Fibroblast of villous mesenchyme (primary cell): Measurements from ENCODE around the gene NNMT. TPM values are rescaled to one million over a fixed set of nuclear protein-coding genes. Genes with fewer than 3 reads are reported as not detected.

Experiments
- DNase-seq: peaks from one replicate; pipeline ENCODE4 v3.0.0-alpha.2; 2010; ENCODE audit warnings: low read depth
- H3K4me3 ChIP-seq: 2 replicates; pipeline ENCODE4 v1.5.1; 2011; ENCODE audit warnings: low read depth, mild to moderate bottlenecking, low read length
- total RNA-seq: library from RNA; depleted of rRNA; stranded (reverse); fragments of >200 nt; gene quantifications from 2 replicates; pipeline ENCODE4 v1.2.3, GENCODE V29; 2012
- TF ChIP-seq, protein P1 (sequence below): IDR thresholded peaks from 2 replicates; pipeline ENCODE4 v1.5.1; 2012; ENCODE audit warnings: low read depth, mild to moderate bottlenecking, low read length; ENCODE audit not compliant: insufficient read depth

Gene NNMT
- total RNA-seq: 505 and 713 TPM in 2 replicates

DNA sequence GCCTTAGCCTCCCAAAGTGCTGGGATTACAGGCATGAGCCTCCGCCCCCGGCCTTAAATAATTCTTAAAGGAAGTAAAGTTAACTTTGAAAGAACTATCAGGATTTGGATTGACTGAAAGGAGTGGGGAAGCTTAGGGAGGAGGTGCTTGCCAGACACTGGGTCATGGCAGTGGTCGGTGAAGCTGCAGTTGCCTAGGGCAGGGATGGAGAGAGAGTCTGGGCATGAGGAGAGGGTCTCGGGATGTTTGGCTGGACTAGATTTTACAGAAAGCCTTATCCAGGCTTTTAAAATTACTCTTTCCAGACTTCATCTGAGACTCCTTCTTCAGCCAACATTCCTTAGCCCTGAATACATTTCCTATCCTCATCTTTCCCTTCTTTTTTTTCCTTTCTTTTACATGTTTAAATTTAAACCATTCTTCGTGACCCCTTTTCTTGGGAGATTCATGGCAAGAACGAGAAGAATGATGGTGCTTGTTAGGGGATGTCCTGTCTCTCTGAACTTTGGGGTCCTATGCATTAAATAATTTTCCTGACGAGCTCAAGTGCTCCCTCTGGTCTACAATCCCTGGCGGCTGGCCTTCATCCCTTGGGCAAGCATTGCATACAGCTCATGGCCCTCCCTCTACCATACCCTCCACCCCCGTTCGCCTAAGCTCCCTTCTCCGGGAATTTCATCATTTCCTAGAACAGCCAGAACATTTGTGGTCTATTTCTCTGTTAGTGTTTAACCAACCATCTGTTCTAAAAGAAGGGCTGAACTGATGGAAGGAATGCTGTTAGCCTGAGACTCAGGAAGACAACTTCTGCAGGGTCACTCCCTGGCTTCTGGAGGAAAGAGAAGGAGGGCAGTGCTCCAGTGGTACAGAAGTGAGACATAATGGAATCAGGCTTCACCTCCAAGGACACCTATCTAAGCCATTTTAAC is at the start of gene NNMT:
Gene NNMT (plus strand): TSS at position 724 of the 929 bp plus-strand sequence. CDS start 158 bp downstream, at position 882.
- DNase-seq: peak; percentile 99
- H3K4me3 ChIP-seq: peak within 1 kb of the TSS; percentile 91
- TF ChIP-seq, protein P1, sequence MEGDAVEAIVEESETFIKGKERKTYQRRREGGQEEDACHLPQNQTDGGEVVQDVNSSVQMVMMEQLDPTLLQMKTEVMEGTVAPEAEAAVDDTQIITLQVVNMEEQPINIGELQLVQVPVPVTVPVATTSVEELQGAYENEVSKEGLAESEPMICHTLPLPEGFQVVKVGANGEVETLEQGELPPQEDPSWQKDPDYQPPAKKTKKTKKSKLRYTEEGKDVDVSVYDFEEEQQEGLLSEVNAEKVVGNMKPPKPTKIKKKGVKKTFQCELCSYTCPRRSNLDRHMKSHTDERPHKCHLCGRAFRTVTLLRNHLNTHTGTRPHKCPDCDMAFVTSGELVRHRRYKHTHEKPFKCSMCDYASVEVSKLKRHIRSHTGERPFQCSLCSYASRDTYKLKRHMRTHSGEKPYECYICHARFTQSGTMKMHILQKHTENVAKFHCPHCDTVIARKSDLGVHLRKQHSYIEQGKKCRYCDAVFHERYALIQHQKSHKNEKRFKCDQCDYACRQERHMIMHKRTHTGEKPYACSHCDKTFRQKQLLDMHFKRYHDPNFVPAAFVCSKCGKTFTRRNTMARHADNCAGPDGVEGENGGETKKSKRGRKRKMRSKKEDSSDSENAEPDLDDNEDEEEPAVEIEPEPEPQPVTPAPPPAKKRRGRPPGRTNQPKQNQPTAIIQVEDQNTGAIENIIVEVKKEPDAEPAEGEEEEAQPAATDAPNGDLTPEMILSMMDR: peak; percentile 12

DNA sequence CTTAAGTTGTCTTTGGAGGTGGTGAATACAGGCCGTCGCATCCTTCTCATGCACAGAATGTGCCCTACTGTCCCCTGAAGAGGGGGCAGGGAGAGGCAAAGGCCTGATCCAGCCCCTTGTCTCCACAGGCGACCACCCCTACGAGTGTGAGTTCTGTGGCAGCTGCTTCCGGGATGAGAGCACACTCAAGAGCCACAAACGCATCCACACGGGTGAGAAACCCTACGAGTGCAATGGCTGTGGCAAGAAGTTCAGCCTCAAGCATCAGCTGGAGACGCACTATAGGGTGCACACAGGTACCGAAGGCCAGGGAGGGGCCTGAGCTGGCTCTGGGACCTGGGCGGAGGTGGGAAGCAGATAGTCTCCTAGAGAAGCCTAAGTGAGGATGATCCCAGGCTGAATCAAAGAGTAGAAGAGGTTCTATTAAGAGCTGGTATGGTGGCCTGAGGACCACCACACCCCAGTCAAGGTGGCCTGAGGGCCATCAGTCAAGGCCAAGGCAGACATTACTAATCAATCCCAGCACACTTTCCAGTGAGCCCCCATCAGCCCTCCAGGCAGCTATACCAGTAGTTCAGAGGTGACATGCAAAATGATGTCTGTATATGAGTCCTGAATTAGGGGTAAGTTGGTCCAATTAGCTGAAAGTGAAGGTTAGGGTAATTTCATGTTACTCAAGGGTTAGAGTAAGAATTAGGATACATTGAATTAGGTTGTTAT is 49.0 kb upstream of the NNMT start:
- no peak for DNase-seq
- TF ChIP-seq, protein P1: no peak
- H3K4me3 ChIP-seq: no peak overlapping the region

DNA sequence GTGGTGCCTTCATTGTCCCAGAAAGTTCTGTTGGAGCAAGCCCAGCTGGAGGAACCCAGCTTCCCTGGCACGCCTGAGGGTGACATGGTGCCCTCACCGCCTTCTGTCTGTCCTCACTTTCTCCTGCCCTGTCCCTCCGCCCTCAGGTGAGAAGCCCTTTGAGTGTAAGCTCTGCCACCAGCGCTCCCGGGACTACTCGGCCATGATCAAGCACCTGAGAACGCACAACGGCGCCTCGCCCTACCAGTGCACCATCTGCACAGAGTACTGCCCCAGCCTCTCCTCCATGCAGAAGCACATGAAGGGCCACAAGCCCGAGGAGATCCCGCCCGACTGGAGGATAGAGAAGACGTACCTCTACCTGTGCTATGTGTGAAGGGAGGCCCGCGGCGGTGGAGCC is 46.0 kb upstream of the NNMT start:
- H3K4me3 ChIP-seq: no peak overlapping the region
- DNase-seq: no peak
- TF ChIP-seq, protein P1: no peak

DNA sequence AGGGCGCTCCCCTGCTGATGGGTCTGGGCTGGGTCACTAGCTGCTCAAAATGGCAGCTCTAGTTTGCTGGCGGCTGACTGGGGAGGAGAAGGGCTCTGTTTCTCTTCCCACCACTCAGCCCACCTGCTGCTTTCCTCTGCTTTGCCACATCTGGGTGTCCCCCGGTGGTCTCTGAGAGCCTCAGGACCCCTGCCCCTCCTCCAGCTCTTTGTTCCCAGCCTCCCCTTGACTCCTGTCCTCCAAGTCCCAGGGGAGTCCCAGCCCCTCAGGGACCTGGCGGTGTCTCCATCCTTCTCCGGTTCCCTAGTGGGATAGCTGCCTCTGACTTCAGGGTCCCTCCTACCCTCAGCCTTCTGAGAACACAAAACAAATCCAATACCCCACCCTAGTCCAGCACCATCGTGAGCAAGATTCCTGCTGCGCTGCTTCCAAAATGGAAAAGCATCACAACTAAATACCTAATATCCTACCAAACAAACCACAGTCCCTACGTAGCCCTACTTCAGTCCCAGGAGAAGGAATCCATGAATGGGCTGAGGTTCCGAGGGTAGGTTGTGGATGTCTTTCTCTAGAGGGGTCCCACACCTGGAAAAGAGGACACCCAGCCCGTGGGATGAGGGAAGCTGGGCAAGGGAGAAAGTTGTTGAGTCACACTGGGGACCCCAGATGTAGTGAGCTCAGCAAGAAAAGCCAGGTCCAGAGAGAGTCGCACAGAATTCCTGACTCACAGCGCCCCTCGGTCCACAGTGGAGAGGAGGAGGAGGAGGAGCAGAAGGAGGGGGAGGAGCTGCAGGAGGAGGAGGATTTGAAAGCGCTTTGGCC is 45.0 kb upstream of the NNMT start:
- TF ChIP-seq, protein P1: no peak
- H3K4me3 ChIP-seq: no peak overlapping the region
- DNase-seq: peak; percentile 19

DNA sequence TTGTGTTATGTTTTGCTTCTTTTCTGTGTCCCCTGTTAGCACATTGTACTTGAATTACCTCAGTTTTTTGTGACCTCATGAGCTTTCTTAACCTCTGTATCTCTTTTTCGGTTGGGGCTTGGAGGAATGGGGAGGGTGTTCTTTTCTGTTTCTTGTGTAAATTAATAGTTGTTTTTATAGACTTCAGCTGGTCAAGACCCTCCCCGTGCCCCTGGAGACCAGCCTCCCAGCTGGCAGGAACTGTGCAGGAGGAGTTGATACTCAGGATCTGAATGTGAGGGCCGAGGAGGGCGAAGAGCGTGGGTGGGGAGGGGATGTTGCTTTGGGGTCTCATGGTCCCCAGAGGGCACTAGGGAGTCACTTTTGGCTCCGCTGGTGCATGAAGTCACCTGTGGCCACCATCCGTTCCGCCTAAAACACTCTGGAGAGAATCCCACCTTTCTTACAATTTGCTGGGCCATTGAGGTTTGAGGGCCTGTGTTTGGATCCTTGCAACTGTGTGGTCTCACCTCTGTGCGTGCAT is 44.3 kb upstream of the NNMT start:
- TF ChIP-seq, protein P1: no peak
- no peak overlapping the region for H3K4me3 ChIP-seq
- no peak for DNase-seq

DNA sequence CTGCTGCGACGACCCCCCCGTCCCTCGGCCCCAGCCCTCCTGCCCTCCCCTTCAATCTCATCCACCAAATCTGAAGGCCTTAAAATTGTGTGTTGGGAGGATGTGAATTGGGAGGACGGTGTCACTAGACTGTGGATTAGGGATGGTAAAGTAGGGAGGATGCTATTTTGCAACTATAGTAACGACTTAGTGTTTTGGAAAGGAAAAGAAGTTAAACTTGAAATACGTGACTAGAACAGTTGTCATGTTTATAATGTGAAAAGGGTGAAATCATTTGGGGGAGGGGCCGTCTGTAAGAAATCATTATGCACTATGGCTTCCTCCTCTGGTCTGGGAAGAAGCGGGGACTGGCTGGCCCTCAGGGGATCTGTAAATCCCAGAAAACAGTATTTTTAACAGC is 43.4 kb upstream of the NNMT start:
- TF ChIP-seq, protein P1: no peak
- no peak for DNase-seq
- no peak overlapping the region for H3K4me3 ChIP-seq
